Measurements from ENCODE around the gene SLC46A1.

Gene SLC46A1

GRCh38 chr17:28398280-28398981 lies 7.6 kb downstream of the SLC46A1 start:
- TF ChIP-seq, protein P1, sequence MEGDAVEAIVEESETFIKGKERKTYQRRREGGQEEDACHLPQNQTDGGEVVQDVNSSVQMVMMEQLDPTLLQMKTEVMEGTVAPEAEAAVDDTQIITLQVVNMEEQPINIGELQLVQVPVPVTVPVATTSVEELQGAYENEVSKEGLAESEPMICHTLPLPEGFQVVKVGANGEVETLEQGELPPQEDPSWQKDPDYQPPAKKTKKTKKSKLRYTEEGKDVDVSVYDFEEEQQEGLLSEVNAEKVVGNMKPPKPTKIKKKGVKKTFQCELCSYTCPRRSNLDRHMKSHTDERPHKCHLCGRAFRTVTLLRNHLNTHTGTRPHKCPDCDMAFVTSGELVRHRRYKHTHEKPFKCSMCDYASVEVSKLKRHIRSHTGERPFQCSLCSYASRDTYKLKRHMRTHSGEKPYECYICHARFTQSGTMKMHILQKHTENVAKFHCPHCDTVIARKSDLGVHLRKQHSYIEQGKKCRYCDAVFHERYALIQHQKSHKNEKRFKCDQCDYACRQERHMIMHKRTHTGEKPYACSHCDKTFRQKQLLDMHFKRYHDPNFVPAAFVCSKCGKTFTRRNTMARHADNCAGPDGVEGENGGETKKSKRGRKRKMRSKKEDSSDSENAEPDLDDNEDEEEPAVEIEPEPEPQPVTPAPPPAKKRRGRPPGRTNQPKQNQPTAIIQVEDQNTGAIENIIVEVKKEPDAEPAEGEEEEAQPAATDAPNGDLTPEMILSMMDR (IDR thresholded peaks at IDR 0.05; ENCODE audit: control insufficient read depth, insufficient read depth, low read depth, low read length, missing control alignments), result no peak
- DNase-seq (ENCODE audit: low read depth), result no peak
- H3K4me3 ChIP-seq (ENCODE audit: control insufficient read depth, low read depth, low read length), result no peak overlapping the region

DNA sequence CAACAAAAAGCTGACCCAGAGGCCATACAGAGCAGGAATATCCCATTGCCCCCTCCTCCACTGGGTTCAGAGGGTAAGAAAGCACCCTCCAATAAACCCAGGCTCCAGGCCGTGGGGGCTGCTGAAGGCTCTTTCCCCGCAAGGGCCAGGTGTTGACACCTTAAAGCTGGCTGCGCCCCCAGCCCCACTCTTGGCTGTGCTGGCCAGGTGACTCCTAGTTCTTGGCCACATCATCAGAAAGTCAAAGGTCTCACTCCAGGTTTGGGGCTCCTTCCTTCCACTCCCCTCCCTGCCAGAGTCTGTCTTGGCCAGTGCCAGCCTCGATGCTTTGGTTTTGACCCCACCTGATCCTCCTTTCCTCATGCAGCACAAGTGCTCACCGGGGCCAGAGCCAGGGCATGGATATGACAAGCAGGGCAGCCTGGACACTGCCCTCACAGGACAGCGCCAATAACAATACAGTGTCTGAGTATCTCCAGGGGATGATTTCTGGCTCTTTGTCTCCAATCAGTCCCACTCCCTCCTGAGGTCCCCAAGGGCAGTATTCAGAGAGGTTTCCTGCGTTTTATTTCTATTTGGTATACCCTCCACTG lies 8.2 kb downstream of the SLC46A1 start:
- TF ChIP-seq, protein P1 (IDR thresholded peaks at IDR 0.05; ENCODE audit: control insufficient read depth, insufficient read depth, low read depth, low read length, missing control alignments), result no peak
- H3K4me3 ChIP-seq (ENCODE audit: control insufficient read depth, low read depth, low read length), result no peak overlapping the region
- DNase-seq (ENCODE audit: low read depth), result no peak

- no peak for DNase-seq (ENCODE audit: low read depth)
- TF ChIP-seq, protein P1 (IDR thresholded peaks at IDR 0.05; ENCODE audit: control insufficient read depth, insufficient read depth, low read depth, low read length, missing control alignments), result no peak
Observed at GRCh38 chr17:28397275-28397674, 8.7 kb downstream of the SLC46A1 start.

GRCh38 chr17:28396635-28397239 lies 9.3 kb downstream of the SLC46A1 start:
- DNase-seq (ENCODE audit: low read depth), result no peak
- no peak overlapping the region for H3K4me3 ChIP-seq (ENCODE audit: control insufficient read depth, low read depth, low read length)
- TF ChIP-seq, protein P1 (IDR thresholded peaks at IDR 0.05; ENCODE audit: control insufficient read depth, insufficient read depth, low read depth, low read length, missing control alignments), result no peak

More at GRCh38 chr17:28397275-28397674, 8.7 kb downstream of the SLC46A1 start:
- no peak overlapping the region for H3K4me3 ChIP-seq (ENCODE audit: control insufficient read depth, low read depth, low read length)

- no peak for DNase-seq (ENCODE audit: low read depth)
- no peak overlapping the region for H3K4me3 ChIP-seq (ENCODE audit: control insufficient read depth, low read depth, low read length)
- TF ChIP-seq, protein P1 (IDR thresholded peaks at IDR 0.05; ENCODE audit: control insufficient read depth, insufficient read depth, low read depth, low read length, missing control alignments), result no peak
Observed at GRCh38 chr17:28395968-28396367, 10.0 kb downstream of the SLC46A1 start.

- TF ChIP-seq, protein P1 (IDR thresholded peaks at IDR 0.05; ENCODE audit: control insufficient read depth, insufficient read depth, low read depth, low read length, missing control alignments), result no peak
- H3K4me3 ChIP-seq (ENCODE audit: control insufficient read depth, low read depth, low read length), result no peak overlapping the region
- DNase-seq (ENCODE audit: low read depth), result no peak
Observed at GRCh38 chr17:28395426-28395825, 10.6 kb downstream of the SLC46A1 start.

All from AG09309 (cell line).